ENCODE data around the gene TPK1.
"Not testable (repeated sequence)": the region's sequence is repeated elsewhere in the genome, so short reads cannot be mapped to it uniquely, and the experiment has no call there.

TPK1 gene

GRCh38 chr7:144819566-144819965, 16.3 kb downstream of the TPK1 start:
- Histone ChIP-seq H3K27ac (no peak overlapping the region), H3K4me3 (no peak overlapping the region), H3K9me3 (ENCODE audit: low read depth, low read length) (no peaks in the 10 kb centered on the region), H3K9ac (ENCODE audit: insufficient read length) (no peak overlapping the region), H3K36me3 (ENCODE audit: insufficient read depth, low read length) (no peaks in the 10 kb centered on the region)
- TF ChIP-seq FOXP2 (optimal IDR thresholded peaks at IDR 0.05; ENCODE audit: control extremely low read depth, extremely low read length, insufficient read depth) = no peak
- TF ChIP-seq EZH2 (IDR thresholded peaks at IDR 0.05) = no peak
- no peak for TF ChIP-seq POLR2AphosphoS5 (IDR thresholded peaks at IDR 0.05; ENCODE audit: borderline replicate concordance, low read depth, low read length)
- DNase-seq (ENCODE audit: low read depth, low spot score) = no peak

DNA sequence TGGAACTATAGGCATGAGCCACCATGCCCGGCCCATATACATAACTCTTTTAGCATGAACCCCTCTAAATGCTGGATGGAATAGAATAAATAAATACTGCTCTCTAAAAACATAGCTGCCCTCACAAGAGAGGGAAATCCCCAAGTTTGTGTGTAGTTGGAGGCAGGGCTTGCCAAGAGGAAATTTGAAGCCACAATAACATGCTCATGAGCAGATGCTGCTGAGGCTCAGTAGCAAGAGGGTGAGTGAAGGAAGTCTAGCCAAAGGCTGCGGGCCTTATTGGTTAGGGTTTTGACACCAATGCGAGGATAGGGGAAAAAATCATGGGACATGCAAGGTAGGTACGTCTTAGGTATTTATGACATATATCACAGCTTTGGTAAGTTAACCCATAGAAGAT, 17.3 kb downstream of the TPK1 start:
- Histone ChIP-seq H3K9me3 (ENCODE audit: low read depth, low read length) (no peaks in the 10 kb centered on the region), H3K27ac (no peak overlapping the region), H3K9ac (ENCODE audit: insufficient read length) (no peak overlapping the region), H3K4me3 (no peak overlapping the region), H3K36me3 (ENCODE audit: insufficient read depth, low read length) (no peaks in the 10 kb centered on the region)
- DNase-seq (ENCODE audit: low read depth, low spot score) = no peak
- TF ChIP-seq EZH2 (IDR thresholded peaks at IDR 0.05) = no peak
- TF ChIP-seq POLR2AphosphoS5 (IDR thresholded peaks at IDR 0.05; ENCODE audit: borderline replicate concordance, low read depth, low read length) = no peak
- no peak for TF ChIP-seq FOXP2 (optimal IDR thresholded peaks at IDR 0.05; ENCODE audit: control extremely low read depth, extremely low read length, insufficient read depth)

- no peaks in the 10 kb centered on the region for H3K9me3 ChIP-seq (ENCODE audit: low read depth, low read length)
- no peak overlapping the region for H3K4me3 ChIP-seq
- no peak overlapping the region for H3K27ac ChIP-seq
- TF ChIP-seq EZH2 (IDR thresholded peaks at IDR 0.05) = no peak
- H3K9ac ChIP-seq (ENCODE audit: insufficient read length) = no peak overlapping the region
- no peak for DNase-seq (ENCODE audit: low read depth, low spot score)
- H3K36me3 ChIP-seq (ENCODE audit: insufficient read depth, low read length) = no peaks in the 10 kb centered on the region
These were observed 18.9 kb downstream of the TPK1 start for GRCh38 chr7:144817001-144817400.

- H3K27ac ChIP-seq = no peak overlapping the region
- H3K36me3 ChIP-seq (ENCODE audit: insufficient read depth, low read length) = no peaks in the 10 kb centered on the region
- no peaks in the 10 kb centered on the region for H3K9me3 ChIP-seq (ENCODE audit: low read depth, low read length)
- no peak overlapping the region for H3K4me3 ChIP-seq
- no peak for TF ChIP-seq EZH2 (IDR thresholded peaks at IDR 0.05)
- TF ChIP-seq POLR2AphosphoS5 (IDR thresholded peaks at IDR 0.05; ENCODE audit: borderline replicate concordance, low read depth, low read length) = no peak
- no peak for TF ChIP-seq FOXP2 (optimal IDR thresholded peaks at IDR 0.05; ENCODE audit: control extremely low read depth, extremely low read length, insufficient read depth)
- H3K9ac ChIP-seq (ENCODE audit: insufficient read length) = no peak overlapping the region
- no peak for DNase-seq (ENCODE audit: low read depth, low spot score)
These were observed 21.6 kb downstream of the TPK1 start for GRCh38 chr7:144814299-144814698.

DNA sequence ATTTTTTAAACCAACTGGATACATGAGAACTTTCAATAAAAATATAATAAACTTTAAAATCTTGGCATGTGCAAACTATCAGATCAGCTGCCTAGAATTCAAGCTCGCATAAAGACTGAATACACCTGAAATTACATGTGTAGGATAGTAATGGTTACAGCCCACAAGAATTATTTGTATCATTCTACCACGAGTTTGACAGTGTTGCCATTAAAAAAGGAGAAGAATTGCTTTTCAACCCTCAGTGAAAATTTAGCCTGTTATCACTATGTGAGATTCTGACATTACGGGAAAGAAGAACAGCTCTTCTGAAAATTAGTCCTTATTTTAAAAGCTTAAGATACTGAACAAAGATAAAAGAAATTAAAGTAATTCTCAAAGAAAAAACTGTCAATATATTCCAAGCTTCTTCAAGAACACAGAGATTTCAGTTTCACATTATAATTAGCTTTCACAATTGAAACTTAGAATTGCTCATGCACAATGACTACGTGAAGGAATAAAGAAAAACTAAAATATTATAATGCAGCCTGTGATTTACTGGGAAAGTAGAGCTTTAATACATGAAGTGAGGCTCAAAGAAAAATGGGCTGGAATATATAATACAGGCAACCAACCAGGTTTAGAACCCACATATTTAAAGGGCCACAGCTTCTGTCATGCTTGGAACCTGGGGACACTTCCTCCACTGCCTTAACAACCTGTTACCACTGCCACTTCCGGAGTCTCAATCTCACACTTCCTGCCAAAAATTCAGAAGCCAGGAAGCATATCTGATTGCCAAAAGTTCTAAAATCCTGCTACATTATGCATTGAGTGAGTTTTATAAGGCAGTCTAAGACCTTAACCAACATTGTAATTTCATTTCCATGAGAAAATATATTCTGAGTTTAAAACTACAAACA, 23.2 kb downstream of the TPK1 start:
- no peak overlapping the region for H3K4me3 ChIP-seq
- H3K36me3 ChIP-seq (ENCODE audit: insufficient read depth, low read length) = no peaks in the 10 kb centered on the region
- H3K27ac ChIP-seq = peak overlapping the region; percentile 40; the same call in 1 of the 2 replicates
- no peaks in the 10 kb centered on the region for H3K9me3 ChIP-seq (ENCODE audit: low read depth, low read length)
- no peak overlapping the region for H3K9ac ChIP-seq (ENCODE audit: insufficient read length)
- no peak for DNase-seq (ENCODE audit: low read depth, low spot score)
- TF ChIP-seq POLR2AphosphoS5 (IDR thresholded peaks at IDR 0.05; ENCODE audit: borderline replicate concordance, low read depth, low read length) = no peak
- no peak for TF ChIP-seq EZH2 (IDR thresholded peaks at IDR 0.05)
- no peak for TF ChIP-seq FOXP2 (optimal IDR thresholded peaks at IDR 0.05; ENCODE audit: control extremely low read depth, extremely low read length, insufficient read depth)

- Histone ChIP-seq H3K9ac (ENCODE audit: insufficient read length) (no peak overlapping the region), H3K4me3 (no peak overlapping the region), H3K27ac (no peak overlapping the region), H3K9me3 (ENCODE audit: low read depth, low read length) (no peaks in the 10 kb centered on the region), H3K36me3 (ENCODE audit: insufficient read depth, low read length) (no peaks in the 10 kb centered on the region)
- DNase-seq (ENCODE audit: low read depth, low spot score) = no peak
- TF ChIP-seq EZH2 (IDR thresholded peaks at IDR 0.05) (no peak), FOXP2 (optimal IDR thresholded peaks at IDR 0.05; ENCODE audit: control extremely low read depth, extremely low read length, insufficient read depth) (no peak), POLR2AphosphoS5 (IDR thresholded peaks at IDR 0.05; ENCODE audit: borderline replicate concordance, low read depth, low read length) (no peak)
These were observed 30.1 kb downstream of the TPK1 start for GRCh38 chr7:144805627-144806239.

DNA sequence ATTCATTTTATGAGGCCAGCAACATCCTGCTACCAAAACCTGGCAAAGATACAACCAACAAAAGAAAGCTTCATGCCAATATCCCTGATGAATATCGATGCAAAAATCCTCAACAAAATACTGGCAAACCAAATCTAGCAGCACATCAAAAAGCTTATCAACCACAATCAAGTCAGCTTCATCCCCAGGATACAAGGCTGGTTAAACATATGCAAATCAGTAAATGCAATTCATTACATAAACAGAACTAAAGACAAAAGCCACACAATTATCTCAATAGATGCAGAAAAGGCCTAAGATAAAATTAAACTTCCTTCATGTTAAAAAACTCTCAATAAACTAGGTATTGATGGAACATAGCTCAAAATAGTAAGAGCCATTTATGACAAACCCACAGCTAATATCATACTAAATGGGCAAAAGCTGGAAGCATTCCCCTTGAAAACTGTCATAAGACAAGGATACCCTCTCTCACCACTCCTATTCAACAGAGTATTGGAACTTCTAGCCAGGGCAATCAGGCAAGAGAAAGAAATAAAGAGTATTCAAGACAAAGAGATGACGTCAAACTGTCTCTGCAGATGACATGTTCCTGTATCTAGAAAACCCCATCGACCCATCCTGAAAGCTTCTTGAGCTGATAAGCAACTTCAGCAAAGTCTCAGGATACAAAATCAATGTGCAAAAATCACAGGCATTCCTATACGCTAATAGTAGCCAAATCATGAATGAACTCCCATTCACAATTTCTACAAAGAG, 35.0 kb downstream of the TPK1 start:
- not testable (repeated sequence) for H3K27ac ChIP-seq; H3K4me3 ChIP-seq; DNase-seq (ENCODE audit: low read depth, low spot score); H3K9ac ChIP-seq (ENCODE audit: insufficient read length); H3K9me3 ChIP-seq (ENCODE audit: low read depth, low read length); H3K36me3 ChIP-seq (ENCODE audit: insufficient read depth, low read length)

GRCh38 chr7:144796919-144797318, 38.9 kb downstream of the TPK1 start:
- Histone ChIP-seq H3K36me3 (ENCODE audit: insufficient read depth, low read length) (no peaks in the 10 kb centered on the region), H3K9ac (ENCODE audit: insufficient read length) (no peak overlapping the region), H3K27ac (no peak overlapping the region), H3K9me3 (ENCODE audit: low read depth, low read length) (no peaks in the 10 kb centered on the region), H3K4me3 (no peak overlapping the region)
- TF ChIP-seq POLR2AphosphoS5 (IDR thresholded peaks at IDR 0.05; ENCODE audit: borderline replicate concordance, low read depth, low read length) (no peak), FOXP2 (optimal IDR thresholded peaks at IDR 0.05; ENCODE audit: control extremely low read depth, extremely low read length, insufficient read depth) (no peak), EZH2 (IDR thresholded peaks at IDR 0.05) (no peak)
- DNase-seq (ENCODE audit: low read depth, low spot score) = no peak
